GM19397 (cell line): Measurements from ENCODE around the gene PITPNC1.
"Not testable (repeated sequence)": the region's sequence is repeated elsewhere in the genome, so short reads cannot be mapped to it uniquely, and the experiment has no call there.

Experiments used
- ATAC-seq: cut with Tn5 transposase; IDR thresholded peaks from one replicate; pipeline ENCODE4 v1.9.1; 2021; ENCODE audit warnings: mild to moderate bottlenecking, moderate library complexity; ENCODE audit not compliant: unreplicated experiment

The PITPNC1 gene

GRCh38 chr17:67606896-67607604 lies 230.0 kb downstream of the PITPNC1 start:
- ATAC-seq = no peak

- no peak for ATAC-seq
Observed at GRCh38 chr17:67610061-67610460, 233.0 kb downstream of the PITPNC1 start.

- ATAC-seq = no peak
Observed at GRCh38 chr17:67613961-67614360, 236.9 kb downstream of the PITPNC1 start.

GRCh38 chr17:67615011-67615561 lies 238.0 kb downstream of the PITPNC1 start:
- ATAC-seq = no peak

GRCh38 chr17:67615736-67616135 lies 238.7 kb downstream of the PITPNC1 start:
- ATAC-seq = no peak

GRCh38 chr17:67617304-67617899 lies 240.3 kb downstream of the PITPNC1 start:
- ATAC-seq = no peak

- ATAC-seq = no peak
Observed at GRCh38 chr17:67619555-67619954, 242.5 kb downstream of the PITPNC1 start.

GRCh38 chr17:67620088-67620487 lies 243.0 kb downstream of the PITPNC1 start:
- no peak for ATAC-seq

GRCh38 chr17:67620636-67621035 lies 243.6 kb downstream of the PITPNC1 start:
- no peak for ATAC-seq

- no peak for ATAC-seq
Observed at GRCh38 chr17:67623767-67624166, 246.7 kb downstream of the PITPNC1 start.

GRCh38 chr17:67624886-67625656 lies 248.0 kb downstream of the PITPNC1 start:
- ATAC-seq = no peak

- no peak for ATAC-seq
Observed at GRCh38 chr17:67625971-67626370, 248.9 kb downstream of the PITPNC1 start.

- no peak for ATAC-seq
Observed at GRCh38 chr17:67628580-67629013, 251.5 kb downstream of the PITPNC1 start.

- ATAC-seq = no peak
Observed at GRCh38 chr17:67629971-67630320, 252.9 kb downstream of the PITPNC1 start.

GRCh38 chr17:67630836-67631235 lies 253.8 kb downstream of the PITPNC1 start:
- not testable (repeated sequence) for ATAC-seq

- ATAC-seq = no peak
Observed at GRCh38 chr17:67632141-67632540, 255.1 kb downstream of the PITPNC1 start.

GRCh38 chr17:67633751-67634211 lies 256.7 kb downstream of the PITPNC1 start:
- no peak for ATAC-seq

GRCh38 chr17:67635681-67636080 lies 258.6 kb downstream of the PITPNC1 start:
- no peak for ATAC-seq

- no peak for ATAC-seq
Observed at GRCh38 chr17:67636312-67636711, 259.2 kb downstream of the PITPNC1 start.

GRCh38 chr17:67636834-67637520 lies 259.9 kb downstream of the PITPNC1 start:
- no peak for ATAC-seq
